Astrocyte of the cerebellum (primary cell): ENCODE measurements around the gene KCNMA1.

ENCODE experiments used
- DNase-seq: peaks from one replicate; pipeline ENCODE4 v3.0.0-alpha.2; 2011; ENCODE audit warnings: low read depth
- H3K4me3 ChIP-seq: 2 replicates; pipeline ENCODE4 v1.5.1; 2011; ENCODE audit warnings: mild to moderate bottlenecking, low read depth, low read length, moderate library complexity
- CTCF ChIP-seq: IDR thresholded peaks from 2 replicates; pipeline ENCODE4 v1.5.1; 2012; ENCODE audit warnings: low read length, low read depth, moderate library complexity, mild to moderate bottlenecking; ENCODE audit errors: missing control alignments
- in situ Hi-C: cut with HindIII; loops from 2 replicates; pipeline ENCODE4 v1.10.0; 2017; ENCODE audit warnings: low sequenced_read_pairs

The KCNMA1 gene

GRCh38 chr10:77283326-77283725 is 354.3 kb downstream of the KCNMA1 start:
- no peak for DNase-seq
- TF ChIP-seq CTCF, result no peak
- in situ Hi-C loops, result no loop called here
- no peak overlapping the region for H3K4me3 ChIP-seq

- in situ Hi-C loops, result no loop called here
- TF ChIP-seq CTCF, result no peak
These were observed 355.4 kb downstream of the KCNMA1 start for GRCh38 chr10:77282163-77282562.

GRCh38 chr10:77281719-77282118 is 355.9 kb downstream of the KCNMA1 start:
- no peak for TF ChIP-seq CTCF
- H3K4me3 ChIP-seq, result no peak overlapping the region
- in situ Hi-C loops, result no loop called here
- DNase-seq, result no peak

More at GRCh38 chr10:77282163-77282562, 355.4 kb downstream of the KCNMA1 start:
- H3K4me3 ChIP-seq, result no peak overlapping the region
- no peak for DNase-seq

- in situ Hi-C loops, result no loop called here
- H3K4me3 ChIP-seq, result no peak overlapping the region
- no peak for TF ChIP-seq CTCF
- peak; percentile 19 for DNase-seq
These were observed 358.4 kb downstream of the KCNMA1 start for GRCh38 chr10:77279207-77279606.

- in situ Hi-C loops, result no loop called here
- no peak for DNase-seq
- no peak for TF ChIP-seq CTCF
- H3K4me3 ChIP-seq, result no peak overlapping the region
These were observed 363.4 kb downstream of the KCNMA1 start for GRCh38 chr10:77274046-77274795.

- no peak for TF ChIP-seq CTCF
- no peak overlapping the region for H3K4me3 ChIP-seq
- in situ Hi-C loops, result no loop called here
- DNase-seq, result no peak
These were observed 368.4 kb downstream of the KCNMA1 start for GRCh38 chr10:77269163-77269562.
